Measurements from ENCODE around the gene TMEM229B. TPM values are rescaled to one million over a fixed set of nuclear protein-coding genes. Genes with fewer than 3 reads are reported as not detected.
A peak's percentile ranks its signal among the peaks of the same experiment; 100 is the strongest.

The TMEM229B gene
- total and polyA plus RNA-seq, 5 experiments from 2014 or later = 17.2 to 27.5 (median 22.5) TPM

- H3K9me3 Mint-ChIP-seq = no peaks in the 10 kb centered on the region
- DNase-seq (no peak), ATAC-seq (no peak)
- peak overlapping the region; percentile 87 to 95 (median 92) for H3K27ac Mint-ChIP-seq
- H3K4me3 Mint-ChIP-seq = peak overlapping the region; percentile 86 to 96 (median 92)
- H3K4me1 Mint-ChIP-seq = peaks cover 15 to 47% (median 42%) of the 10 kb centered on the region in 4 donors
- POLR2A ChIA-PET = interaction anchor here (1.1 to 6.1 kb wide), 5 partner anchors 9 to 87 kb away, joined by 3 to 32 read pairs (median 4); partner anchors contain the start of genes PIGH and TMEM229B
- peaks cover 0 to 1% (median 0%) of the 10 kb centered on the region in 5 donors for H3K27me3 Mint-ChIP-seq
- no peaks in the 10 kb centered on the region for H3K36me3 Mint-ChIP-seq
These were observed 25.1 kb upstream of the TMEM229B start for GRCh38 chr14:67513631-67514108.

- no peak for ATAC-seq
- POLR2A ChIA-PET = interaction anchor here (1.9 to 6.1 kb wide), 2 partner anchors 25 to 88 kb away, joined by 4 to 32 read pairs; partner anchors contain the start of genes PIGH and TMEM229B
- Mint-ChIP-seq H3K27ac (peak overlapping the region in 9 of 10 donors; percentile 41 to 95 (median 92)), H3K9me3 (no peaks in the 10 kb centered on the region), H3K27me3 (no peaks in the 10 kb centered on the region), H3K36me3 (no peaks in the 10 kb centered on the region), H3K4me3 (peak overlapping the region in 1 of 10 donors; percentile 96), H3K4me1 (peaks cover 15 to 47% (median 43%) of the 10 kb centered on the region in 4 donors)
- no peak for DNase-seq
These were observed 24.2 kb upstream of the TMEM229B start for GRCh38 chr14:67512463-67513310.

- Mint-ChIP-seq H3K27me3 (no peaks in the 10 kb centered on the region), H3K27ac (peak overlapping the region in 6 of 10 donors; percentile 9 to 80 (median 50)), H3K36me3 (peaks cover 0 to 2% (median 0%) of the 10 kb centered on the region in 3 donors), H3K4me1 (peaks cover 15 to 39% (median 32%) of the 10 kb centered on the region in 4 donors), H3K4me3 (no peak overlapping the region), H3K9me3 (no peaks in the 10 kb centered on the region)
- no peak for ATAC-seq
- DNase-seq = no peak
- POLR2A ChIA-PET = no interaction called here
These were observed 22.3 kb upstream of the TMEM229B start for GRCh38 chr14:67510836-67511235.

- H3K27me3 Mint-ChIP-seq = no peaks in the 10 kb centered on the region
- H3K4me3 Mint-ChIP-seq = no peak overlapping the region
- no peak for DNase-seq
- POLR2A ChIA-PET = no interaction called here
- H3K27ac Mint-ChIP-seq = peak overlapping the region in 3 of 10 donors; percentile 9 to 55 (median 15)
- H3K9me3 Mint-ChIP-seq = no peaks in the 10 kb centered on the region
- ATAC-seq = no peak
- peaks cover 0 to 5% (median 0%) of the 10 kb centered on the region in 3 donors for H3K36me3 Mint-ChIP-seq
- peaks cover 15 to 39% (median 28%) of the 10 kb centered on the region in 4 donors for H3K4me1 Mint-ChIP-seq
These were observed 21.6 kb upstream of the TMEM229B start for GRCh38 chr14:67510121-67510520.

GRCh38 chr14:67508956-67509355 lies 20.4 kb upstream of the TMEM229B start:
- ATAC-seq (no peak), DNase-seq (no peak)
- no peak overlapping the region for H3K4me3 Mint-ChIP-seq
- peaks cover 0 to 8% (median 0%) of the 10 kb centered on the region in 3 donors for H3K36me3 Mint-ChIP-seq
- POLR2A ChIA-PET = no interaction called here
- H3K27ac Mint-ChIP-seq = peak overlapping the region in 2 of 10 donors; percentile 56 to 80
- no peaks in the 10 kb centered on the region for H3K9me3 Mint-ChIP-seq
- no peaks in the 10 kb centered on the region for H3K27me3 Mint-ChIP-seq
- H3K4me1 Mint-ChIP-seq = peaks cover 10 to 29% (median 24%) of the 10 kb centered on the region in 4 donors

- POLR2A ChIA-PET = interaction anchor here (0.7 to 1.1 kb wide), 3 partner anchors 9 to 75 kb away, joined by 4 to 5 read pairs (median 4); no protein-coding TSS in a partner anchor
- H3K36me3 Mint-ChIP-seq = peaks cover 0 to 11% (median 0%) of the 10 kb centered on the region in 3 donors
- H3K27ac Mint-ChIP-seq = peak overlapping the region in 1 of 10 donors; percentile 39
- DNase-seq (no peak), ATAC-seq (no peak)
- H3K4me1 Mint-ChIP-seq = peaks cover 0 to 4% (median 2%) of the 10 kb centered on the region in 4 donors
- no peaks in the 10 kb centered on the region for H3K27me3 Mint-ChIP-seq
- no peaks in the 10 kb centered on the region for H3K9me3 Mint-ChIP-seq
- H3K4me3 Mint-ChIP-seq = no peak overlapping the region
These were observed 16.7 kb upstream of the TMEM229B start for GRCh38 chr14:67505254-67505653.

GRCh38 chr14:67503331-67503730 lies 14.8 kb upstream of the TMEM229B start:
- Mint-ChIP-seq H3K4me3 (no peak overlapping the region), H3K4me1 (peaks cover 0 to 2% (median under 1%) of the 10 kb centered on the region in 4 donors), H3K9me3 (no peaks in the 10 kb centered on the region), H3K27ac (peak overlapping the region in 3 of 10 donors; percentile 5 to 60 (median 58)), H3K27me3 (no peaks in the 10 kb centered on the region), H3K36me3 (peaks cover 0 to 11% (median 0%) of the 10 kb centered on the region in 3 donors)
- ATAC-seq (no peak), DNase-seq (no peak)
- POLR2A ChIA-PET = no interaction called here

GRCh38 chr14:67502867-67503266 lies 14.3 kb upstream of the TMEM229B start:
- H3K4me3 Mint-ChIP-seq = no peak overlapping the region
- H3K4me1 Mint-ChIP-seq = peaks cover 4 to 6% (median 5%) of the 10 kb centered on the region in 4 donors
- H3K27ac Mint-ChIP-seq = peak overlapping the region in 2 of 10 donors; percentile 58 to 60
- H3K36me3 Mint-ChIP-seq = peaks cover 0 to 11% (median 0%) of the 10 kb centered on the region in 3 donors
- H3K9me3 Mint-ChIP-seq = no peaks in the 10 kb centered on the region
- POLR2A ChIA-PET = no interaction called here
- no peaks in the 10 kb centered on the region for H3K27me3 Mint-ChIP-seq
- no peak for ATAC-seq
- no peak for DNase-seq

- no peak overlapping the region for H3K4me3 Mint-ChIP-seq
- no peaks in the 10 kb centered on the region for H3K27me3 Mint-ChIP-seq
- ATAC-seq (no peak), DNase-seq (no peak)
- peaks cover 7 to 14% (median 9%) of the 10 kb centered on the region in 4 donors for H3K4me1 Mint-ChIP-seq
- POLR2A ChIA-PET = no interaction called here
- H3K36me3 Mint-ChIP-seq = peaks cover 0 to 10% (median 0%) of the 10 kb centered on the region in 3 donors
- H3K27ac Mint-ChIP-seq = no peak overlapping the region
- H3K9me3 Mint-ChIP-seq = no peaks in the 10 kb centered on the region
These were observed 13.1 kb upstream of the TMEM229B start for GRCh38 chr14:67501670-67502069.

- Mint-ChIP-seq H3K27me3 (no peaks in the 10 kb centered on the region), H3K4me1 (peaks cover 7 to 14% (median 9%) of the 10 kb centered on the region in 4 donors), H3K27ac (no peak overlapping the region), H3K36me3 (peaks cover 0 to 8% (median 0%) of the 10 kb centered on the region in 3 donors), H3K4me3 (no peak overlapping the region), H3K9me3 (no peaks in the 10 kb centered on the region)
- no peak for DNase-seq
- POLR2A ChIA-PET = no interaction called here
- ATAC-seq = no peak
These were observed 12.5 kb upstream of the TMEM229B start for GRCh38 chr14:67500981-67501380.

DNA sequence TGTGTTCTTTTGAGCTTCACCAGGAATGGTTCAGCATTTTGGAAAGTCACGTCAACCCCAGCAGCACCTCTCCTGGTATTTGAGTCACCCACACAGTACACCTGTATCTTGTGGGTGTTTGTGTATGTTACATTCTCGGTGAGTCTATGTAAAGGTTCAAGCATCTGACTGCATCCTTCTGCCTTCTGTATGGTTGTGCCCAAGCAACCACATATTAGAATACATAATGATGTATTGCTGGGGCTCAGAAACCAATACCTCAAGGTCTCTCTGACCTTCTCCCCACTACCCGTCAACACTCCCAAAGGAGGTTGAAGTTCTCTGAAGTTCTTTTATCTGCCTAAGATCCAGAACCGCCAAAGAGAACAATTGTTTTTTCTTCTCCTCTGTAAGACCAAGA lies 9.2 kb upstream of the TMEM229B start:
- Mint-ChIP-seq H3K4me3 (peak overlapping the region in 4 of 10 donors; percentile 2 to 20 (median 4)), H3K27ac (peak overlapping the region in 8 of 10 donors; percentile 20 to 75 (median 26)), H3K36me3 (peaks cover 0 to 8% (median 6%) of the 10 kb centered on the region in 3 donors), H3K9me3 (peaks cover 0 to 13% (median 6%) of the 10 kb centered on the region in 9 donors), H3K4me1 (peaks cover 7 to 17% (median 11%) of the 10 kb centered on the region in 4 donors), H3K27me3 (no peaks in the 10 kb centered on the region)
- ATAC-seq (peak in 1 of 2 donors; percentile 75), DNase-seq (peak in 1 of 10 donors; percentile 24)
- POLR2A ChIA-PET = interaction anchor here (1.2 kb wide), 1 partner anchor 17 kb away, joined by 3 read pairs; no protein-coding TSS in a partner anchor

DNA sequence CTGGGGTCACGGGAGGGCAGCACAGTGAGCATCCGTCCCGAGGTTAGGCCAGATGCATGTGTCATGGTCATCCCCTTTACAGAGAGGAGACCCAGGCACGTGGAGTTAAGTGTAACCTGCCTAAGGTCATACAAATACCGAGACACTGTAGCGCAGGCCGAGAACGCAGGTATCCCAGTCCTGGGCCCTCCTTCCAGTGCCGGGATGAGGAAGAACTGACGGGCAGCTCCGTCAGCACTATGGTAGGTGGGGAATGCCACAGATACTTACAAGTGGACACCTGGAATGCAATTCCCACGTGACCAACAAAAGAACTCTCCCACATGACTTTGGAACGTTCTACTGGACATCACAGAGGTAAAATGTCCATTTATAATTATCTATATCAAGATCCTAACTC lies 8.7 kb upstream of the TMEM229B start:
- POLR2A ChIA-PET = interaction anchor here (1.2 kb wide), 1 partner anchor 17 kb away, joined by 3 read pairs; no protein-coding TSS in a partner anchor
- ATAC-seq (no peak), DNase-seq (no peak)
- H3K27me3 Mint-ChIP-seq = no peaks in the 10 kb centered on the region
- peak overlapping the region in 5 of 10 donors; percentile 14 to 66 (median 24) for H3K27ac Mint-ChIP-seq
- peaks cover 0 to 10% (median 7%) of the 10 kb centered on the region in 3 donors for H3K36me3 Mint-ChIP-seq
- H3K4me1 Mint-ChIP-seq = peaks cover 7 to 22% (median 15%) of the 10 kb centered on the region in 4 donors
- H3K9me3 Mint-ChIP-seq = peaks cover 0 to 15% (median 7%) of the 10 kb centered on the region in 9 donors
- H3K4me3 Mint-ChIP-seq = peak overlapping the region in 2 of 10 donors; percentile 2 to 20

All from naive thymus-derived CD8-positive, alpha-beta T cell (primary cell).